Prostate gland (tissue), 2 donors: Measurements from ENCODE around the gene IL1RAPL1.

ENCODE experiments used
- POLR2A ChIP-seq: fragments of 450-650 bp; IDR thresholded peaks from one replicate; pipeline ENCODE4 v1.6.1; 2016; ENCODE audit warnings: antibody characterized with exemption, mild to moderate bottlenecking
- TF ChIP-seq, protein P1 (sequence below), 4 experiments: fragments of 200-600 bp in 2 of 4; fragments of 450-650 bp in 2 of 4; sonication (generic) in 2 of 4; IDR thresholded peaks; 1 replicate in 3 of 4; 2 replicates in 1 of 4; pipeline ENCODE4 v1.5.1; 2016 to 2019; ENCODE audit warnings: antibody characterized with exemption in 4 of 4, mild to moderate bottlenecking in 2 of 4, moderate library complexity in 2 of 4

DNA sequence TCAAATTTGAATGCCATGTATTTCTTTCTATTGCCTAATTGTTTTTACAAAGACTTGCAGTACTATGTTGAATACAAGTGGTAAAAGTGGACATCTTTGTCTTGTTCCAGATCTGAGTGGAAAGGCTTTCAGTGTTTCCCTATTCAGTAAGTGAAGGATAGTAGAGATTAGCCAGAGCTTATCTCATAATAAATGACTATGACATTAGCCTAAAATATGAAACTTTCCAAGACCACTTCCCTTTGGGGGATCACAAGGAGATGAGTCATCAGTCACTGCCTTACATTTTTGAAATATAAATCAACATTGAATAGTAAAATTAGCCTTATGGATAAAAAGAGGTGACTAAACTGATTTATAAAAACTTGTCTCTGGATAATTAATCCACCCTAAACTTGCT is 1074.0 kb downstream of the IL1RAPL1 start:
- no peak for TF ChIP-seq POLR2A
- TF ChIP-seq, protein P1, sequence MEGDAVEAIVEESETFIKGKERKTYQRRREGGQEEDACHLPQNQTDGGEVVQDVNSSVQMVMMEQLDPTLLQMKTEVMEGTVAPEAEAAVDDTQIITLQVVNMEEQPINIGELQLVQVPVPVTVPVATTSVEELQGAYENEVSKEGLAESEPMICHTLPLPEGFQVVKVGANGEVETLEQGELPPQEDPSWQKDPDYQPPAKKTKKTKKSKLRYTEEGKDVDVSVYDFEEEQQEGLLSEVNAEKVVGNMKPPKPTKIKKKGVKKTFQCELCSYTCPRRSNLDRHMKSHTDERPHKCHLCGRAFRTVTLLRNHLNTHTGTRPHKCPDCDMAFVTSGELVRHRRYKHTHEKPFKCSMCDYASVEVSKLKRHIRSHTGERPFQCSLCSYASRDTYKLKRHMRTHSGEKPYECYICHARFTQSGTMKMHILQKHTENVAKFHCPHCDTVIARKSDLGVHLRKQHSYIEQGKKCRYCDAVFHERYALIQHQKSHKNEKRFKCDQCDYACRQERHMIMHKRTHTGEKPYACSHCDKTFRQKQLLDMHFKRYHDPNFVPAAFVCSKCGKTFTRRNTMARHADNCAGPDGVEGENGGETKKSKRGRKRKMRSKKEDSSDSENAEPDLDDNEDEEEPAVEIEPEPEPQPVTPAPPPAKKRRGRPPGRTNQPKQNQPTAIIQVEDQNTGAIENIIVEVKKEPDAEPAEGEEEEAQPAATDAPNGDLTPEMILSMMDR (IDR thresholded peaks at IDR 0.05) = no peak
